ENCODE measurements around the gene PARM1.

PARM1 gene

GRCh38 chr4:75053352-75053751 is 120.4 kb downstream of the PARM1 start:
- DNase-seq (ENCODE audit: low read depth in 1 of 2, low spot score in 1 of 2): no peak
- no peak for TF ChIP-seq JUND (IDR thresholded peaks at IDR 0.05; ENCODE audit: low read depth)
- in situ Hi-C loops (cut with HindIII; ENCODE audit: low pct_unique_long_range_greater_than_20kb, low sequenced_read_pairs): no loop called here

GRCh38 chr4:75054078-75054477 is 121.2 kb downstream of the PARM1 start:
- no peak for TF ChIP-seq JUND (IDR thresholded peaks at IDR 0.05; ENCODE audit: low read depth)
- in situ Hi-C loops (cut with HindIII; ENCODE audit: low pct_unique_long_range_greater_than_20kb, low sequenced_read_pairs): no loop called here
- DNase-seq (ENCODE audit: low read depth in 1 of 2, low spot score in 1 of 2): no peak

GRCh38 chr4:75056277-75056676 is 123.4 kb downstream of the PARM1 start:
- TF ChIP-seq JUND (IDR thresholded peaks at IDR 0.05; ENCODE audit: low read depth): no peak
- in situ Hi-C loops (cut with HindIII; ENCODE audit: low pct_unique_long_range_greater_than_20kb, low sequenced_read_pairs): no loop called here

GRCh38 chr4:75057369-75057768 is 124.5 kb downstream of the PARM1 start:
- DNase-seq (ENCODE audit: low read depth in 1 of 2, low spot score in 1 of 2): no peak
- TF ChIP-seq JUND (IDR thresholded peaks at IDR 0.05; ENCODE audit: low read depth): no peak
- in situ Hi-C loops (cut with HindIII; ENCODE audit: low pct_unique_long_range_greater_than_20kb, low sequenced_read_pairs): no loop called here

More at GRCh38 chr4:75056277-75056676, 123.4 kb downstream of the PARM1 start:
- DNase-seq (ENCODE audit: low read depth in 1 of 2, low spot score in 1 of 2): no peak

GRCh38 chr4:75058486-75058885 is 125.6 kb downstream of the PARM1 start:
- TF ChIP-seq JUND (IDR thresholded peaks at IDR 0.05; ENCODE audit: low read depth): no peak
- DNase-seq (ENCODE audit: low read depth in 1 of 2, low spot score in 1 of 2): no peak

GRCh38 chr4:75063433-75063832 is 130.5 kb downstream of the PARM1 start:
- in situ Hi-C loops (cut with HindIII; ENCODE audit: low pct_unique_long_range_greater_than_20kb, low sequenced_read_pairs): no loop called here
- TF ChIP-seq JUND (IDR thresholded peaks at IDR 0.05; ENCODE audit: low read depth): no peak
- DNase-seq (ENCODE audit: low read depth in 1 of 2, low spot score in 1 of 2): no peak

More at GRCh38 chr4:75058486-75058885, 125.6 kb downstream of the PARM1 start:
- in situ Hi-C loops (cut with HindIII; ENCODE audit: low pct_unique_long_range_greater_than_20kb, low sequenced_read_pairs): no loop called here

- TF ChIP-seq JUND (IDR thresholded peaks at IDR 0.05; ENCODE audit: low read depth): no peak
- in situ Hi-C loops (cut with HindIII; ENCODE audit: low pct_unique_long_range_greater_than_20kb, low sequenced_read_pairs): no loop called here
- no peak for DNase-seq (ENCODE audit: low read depth in 1 of 2, low spot score in 1 of 2)
These were observed 133.0 kb downstream of the PARM1 start for GRCh38 chr4:75065909-75066308.

- in situ Hi-C loops (cut with HindIII; ENCODE audit: low pct_unique_long_range_greater_than_20kb, low sequenced_read_pairs): no loop called here
- DNase-seq (ENCODE audit: low read depth in 1 of 2, low spot score in 1 of 2): no peak
- no peak for TF ChIP-seq JUND (IDR thresholded peaks at IDR 0.05; ENCODE audit: low read depth)
These were observed 136.7 kb downstream of the PARM1 start for GRCh38 chr4:75069493-75070074.

GRCh38 chr4:75071317-75071716 is 138.4 kb downstream of the PARM1 start:
- no peak for DNase-seq (ENCODE audit: low read depth in 1 of 2, low spot score in 1 of 2)
- in situ Hi-C loops (cut with HindIII; ENCODE audit: low pct_unique_long_range_greater_than_20kb, low sequenced_read_pairs): no loop called here
- TF ChIP-seq JUND (IDR thresholded peaks at IDR 0.05; ENCODE audit: low read depth): no peak

- in situ Hi-C loops (cut with HindIII; ENCODE audit: low pct_unique_long_range_greater_than_20kb, low sequenced_read_pairs): no loop called here
- DNase-seq (ENCODE audit: low read depth in 1 of 2, low spot score in 1 of 2): peak; percentile 1 to 7
- TF ChIP-seq JUND (IDR thresholded peaks at IDR 0.05; ENCODE audit: low read depth): no peak
These were observed 148.0 kb downstream of the PARM1 start for GRCh38 chr4:75080888-75081287.

GRCh38 chr4:75081561-75081960 is 148.6 kb downstream of the PARM1 start:
- in situ Hi-C loops (cut with HindIII; ENCODE audit: low pct_unique_long_range_greater_than_20kb, low sequenced_read_pairs): no loop called here
- no peak for TF ChIP-seq JUND (IDR thresholded peaks at IDR 0.05; ENCODE audit: low read depth)
- no peak for DNase-seq (ENCODE audit: low read depth in 1 of 2, low spot score in 1 of 2)

- no peak for TF ChIP-seq JUND (IDR thresholded peaks at IDR 0.05; ENCODE audit: low read depth)
- in situ Hi-C loops (cut with HindIII; ENCODE audit: low pct_unique_long_range_greater_than_20kb, low sequenced_read_pairs): no loop called here
- DNase-seq (ENCODE audit: low read depth in 1 of 2, low spot score in 1 of 2): no peak
These were observed 154.5 kb downstream of the PARM1 start for GRCh38 chr4:75087416-75087815.

GRCh38 chr4:75087865-75088264 is 154.9 kb downstream of the PARM1 start:
- in situ Hi-C loops (cut with HindIII; ENCODE audit: low pct_unique_long_range_greater_than_20kb, low sequenced_read_pairs): no loop called here
- DNase-seq (ENCODE audit: low read depth in 1 of 2, low spot score in 1 of 2): no peak
- TF ChIP-seq JUND (IDR thresholded peaks at IDR 0.05; ENCODE audit: low read depth): no peak

GRCh38 chr4:75089206-75089605 is 156.3 kb downstream of the PARM1 start:
- no peak for TF ChIP-seq JUND (IDR thresholded peaks at IDR 0.05; ENCODE audit: low read depth)
- in situ Hi-C loops (cut with HindIII; ENCODE audit: low pct_unique_long_range_greater_than_20kb, low sequenced_read_pairs): no loop called here
- DNase-seq (ENCODE audit: low read depth in 1 of 2, low spot score in 1 of 2): no peak

Data from T47D (cell line).